SJSA1 (cell line): ENCODE data around the gene UBE2Q2. TPM values are rescaled to one million over a fixed set of nuclear protein-coding genes. Genes with fewer than 3 reads are reported as not detected.
"Not testable (repeated sequence)": the region's sequence is repeated elsewhere in the genome, so short reads cannot be mapped to it uniquely, and the experiment has no call there.

Source experiments
- DNase-seq, 2 experiments: peaks; one replicate each; pipeline ENCODE4 v3.0.0-alpha.2; 2015 to 2020; ENCODE audit warnings: low spot score in 2 of 2, low read depth in 1 of 2
- H3K27ac ChIP-seq: fragments of 250-450 bp; sonication (Bioruptor Pico); 2 replicates; pipeline ENCODE4 v1.5.1; 2020; ENCODE audit warnings: mild to moderate bottlenecking, moderate library complexity
- H3K27me3 ChIP-seq: fragments of 250-450 bp; sonication (Bioruptor Pico); replicated peaks from 2 replicates; pipeline ENCODE4 v1.5.1; 2020; ENCODE audit warnings: mild to moderate bottlenecking, moderate library complexity
- H3K36me3 ChIP-seq: fragments of 250-450 bp; sonication (Bioruptor Pico); 2 replicates; pipeline ENCODE4 v1.5.1; 2020; ENCODE audit warnings: mild to moderate bottlenecking
- H3K4me1 ChIP-seq: fragments of 250-450 bp; sonication (Bioruptor Pico); replicated peaks from 2 replicates; pipeline ENCODE4 v1.6.1; 2021; ENCODE audit warnings: mild to moderate bottlenecking
- H3K4me3 ChIP-seq: fragments of 250-450 bp; sonication (Bioruptor Pico); 2 replicates; pipeline ENCODE4 v1.5.1; 2020; ENCODE audit warnings: mild to moderate bottlenecking
- H3K9me3 ChIP-seq: fragments of 250-450 bp; sonication (Bioruptor Pico); replicated peaks from 2 replicates; pipeline ENCODE4 v1.5.1; 2020; ENCODE audit warnings: mild to moderate bottlenecking
- total RNA-seq: library from RNA; depleted of rRNA; stranded (reverse); fragments of >200 nt; shearing (Covaris generic); gene quantifications from 2 replicates; pipeline ENCODE4 v1.2.3, GENCODE V29; 2014

UBE2Q2 gene
- total RNA-seq, 1 experiment from 2014 or later, result 52.8 TPM

- peaks cover 44% of the 10 kb centered on the region for H3K36me3 ChIP-seq
- no peaks in the 10 kb centered on the region for H3K9me3 ChIP-seq
- H3K4me1 ChIP-seq, result peaks cover 15% of the 10 kb centered on the region
- H3K4me3 ChIP-seq, result peak within 1 kb of the TSS; percentile 90
- no peaks in the 10 kb centered on the region for H3K27me3 ChIP-seq
- H3K27ac ChIP-seq, result peak within 1 kb of the TSS; percentile 43
- peak; percentile 90 to 91 for DNase-seq
These were observed 60.3 kb downstream of the UBE2Q2 start, which contains the start of gene FBXO22 for GRCh38 chr15:75903331-75904239. TSS of gene FBXO22 (plus strand) at chr15:75903878. CDS start at chr15:75903964, 86 bp downstream.

DNA sequence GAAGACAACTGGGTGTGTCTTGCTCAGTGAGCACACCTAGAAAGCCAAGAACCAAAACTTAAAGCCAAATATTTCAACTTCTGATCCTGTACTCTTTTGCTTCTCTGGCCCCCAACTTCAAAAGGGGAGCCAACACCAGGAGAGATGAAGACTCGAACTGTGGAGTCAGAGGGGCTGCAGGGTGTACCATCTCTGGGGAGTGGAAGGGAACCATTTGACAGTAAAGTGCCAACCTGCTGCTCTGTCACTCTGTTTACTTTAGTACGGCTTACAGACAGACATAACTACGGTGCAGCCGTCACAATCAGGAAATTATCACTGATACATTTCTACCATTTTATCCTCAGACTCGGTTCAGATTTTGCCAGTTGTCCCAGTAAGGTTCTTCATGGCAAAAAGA is 62.0 kb downstream of the UBE2Q2 start:
- no peak for DNase-seq
- Histone ChIP-seq H3K9me3 (no peaks in the 10 kb centered on the region), H3K27me3 (no peaks in the 10 kb centered on the region), H3K36me3 (peaks cover 52% of the 10 kb centered on the region), H3K4me3 (no peak overlapping the region), H3K4me1 (peaks cover 15% of the 10 kb centered on the region), H3K27ac (no peak overlapping the region)

DNA sequence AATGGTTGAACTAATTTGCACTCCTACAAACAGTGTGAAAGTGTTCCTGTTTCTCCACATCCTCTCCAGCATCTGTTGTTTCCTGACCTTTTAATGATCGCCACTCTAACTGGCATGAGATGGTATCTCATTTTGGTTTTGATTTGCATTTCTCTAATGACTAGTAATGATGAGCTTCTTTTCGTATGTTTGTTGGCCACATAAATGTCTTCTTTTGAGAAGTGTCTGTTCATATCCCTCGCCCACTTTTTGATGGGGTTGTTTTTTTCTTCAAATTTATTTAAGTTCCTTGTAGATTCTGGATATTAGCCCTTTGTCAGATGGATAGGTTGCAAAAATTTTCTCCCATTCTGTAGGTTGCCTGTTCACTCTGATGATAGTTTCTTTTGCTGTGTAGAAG is 67.1 kb downstream of the UBE2Q2 start:
- H3K36me3 ChIP-seq, result peaks cover 68% of the 10 kb centered on the region
- not testable (repeated sequence) for H3K27me3 ChIP-seq, H3K4me3 ChIP-seq, DNase-seq, H3K4me1 ChIP-seq, H3K27ac ChIP-seq, H3K9me3 ChIP-seq

- DNase-seq, result no peak
- Histone ChIP-seq H3K4me3 (no peak overlapping the region), H3K4me1 (no peaks in the 10 kb centered on the region), H3K27me3 (no peaks in the 10 kb centered on the region), H3K27ac (no peak overlapping the region), H3K36me3 (peaks cover 48% of the 10 kb centered on the region), H3K9me3 (no peaks in the 10 kb centered on the region)
These were observed 73.7 kb downstream of the UBE2Q2 start for GRCh38 chr15:75916978-75917377.

GRCh38 chr15:75918135-75918534 is 74.9 kb downstream of the UBE2Q2 start:
- H3K4me1 ChIP-seq, result no peaks in the 10 kb centered on the region
- no peaks in the 10 kb centered on the region for H3K9me3 ChIP-seq
- DNase-seq, result no peak
- no peak overlapping the region for H3K4me3 ChIP-seq
- no peak overlapping the region for H3K27ac ChIP-seq
- H3K27me3 ChIP-seq, result no peaks in the 10 kb centered on the region
- H3K36me3 ChIP-seq, result peaks cover 46% of the 10 kb centered on the region

- Histone ChIP-seq H3K9me3 (no peaks in the 10 kb centered on the region), H3K4me3 (no peak overlapping the region), H3K36me3 (peaks cover 32% of the 10 kb centered on the region), H3K27me3 (no peaks in the 10 kb centered on the region), H3K4me1 (no peaks in the 10 kb centered on the region), H3K27ac (no peak overlapping the region)
- no peak for DNase-seq
These were observed 76.8 kb downstream of the UBE2Q2 start for GRCh38 chr15:75920079-75920478.

GRCh38 chr15:75921732-75922703 is 78.8 kb downstream of the UBE2Q2 start:
- H3K27ac ChIP-seq, result no peak overlapping the region
- no peaks in the 10 kb centered on the region for H3K4me1 ChIP-seq
- no peaks in the 10 kb centered on the region for H3K9me3 ChIP-seq
- no peak overlapping the region for H3K4me3 ChIP-seq
- H3K27me3 ChIP-seq, result no peaks in the 10 kb centered on the region
- H3K36me3 ChIP-seq, result peaks cover 37% of the 10 kb centered on the region
- DNase-seq, result peak in 1 of 2 experiments; percentile 36

GRCh38 chr15:75923756-75924155 is 80.5 kb downstream of the UBE2Q2 start:
- Histone ChIP-seq H3K27ac (no peak overlapping the region), H3K4me1 (no peaks in the 10 kb centered on the region), H3K36me3 (peaks cover 31% of the 10 kb centered on the region), H3K9me3 (no peaks in the 10 kb centered on the region), H3K27me3 (no peaks in the 10 kb centered on the region), H3K4me3 (no peak overlapping the region)
- no peak for DNase-seq

DNA sequence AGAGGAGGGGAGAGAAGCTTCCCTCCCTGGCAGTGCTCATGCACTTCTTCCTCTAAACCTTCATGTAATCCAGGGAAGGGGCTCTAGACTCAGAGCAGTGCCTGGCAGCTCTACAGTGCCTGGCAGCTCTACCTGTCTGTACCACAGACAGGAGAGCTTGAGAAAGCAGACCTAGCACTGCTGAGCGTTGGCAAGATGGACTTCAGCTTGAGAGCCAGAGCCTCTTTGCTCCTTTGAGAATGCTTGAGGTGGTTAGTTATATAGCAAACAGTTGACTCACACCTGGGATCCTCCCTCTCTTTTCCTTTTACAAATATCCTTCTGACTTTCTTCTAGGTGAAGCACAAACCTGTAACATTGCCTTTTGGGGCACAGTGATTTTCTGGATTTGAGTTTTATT is 81.3 kb downstream of the UBE2Q2 start:
- no peak overlapping the region for H3K4me3 ChIP-seq
- no peak for DNase-seq
- no peaks in the 10 kb centered on the region for H3K9me3 ChIP-seq
- peaks cover 31% of the 10 kb centered on the region for H3K36me3 ChIP-seq
- H3K27ac ChIP-seq, result no peak overlapping the region
- no peaks in the 10 kb centered on the region for H3K4me1 ChIP-seq
- H3K27me3 ChIP-seq, result no peaks in the 10 kb centered on the region

DNA sequence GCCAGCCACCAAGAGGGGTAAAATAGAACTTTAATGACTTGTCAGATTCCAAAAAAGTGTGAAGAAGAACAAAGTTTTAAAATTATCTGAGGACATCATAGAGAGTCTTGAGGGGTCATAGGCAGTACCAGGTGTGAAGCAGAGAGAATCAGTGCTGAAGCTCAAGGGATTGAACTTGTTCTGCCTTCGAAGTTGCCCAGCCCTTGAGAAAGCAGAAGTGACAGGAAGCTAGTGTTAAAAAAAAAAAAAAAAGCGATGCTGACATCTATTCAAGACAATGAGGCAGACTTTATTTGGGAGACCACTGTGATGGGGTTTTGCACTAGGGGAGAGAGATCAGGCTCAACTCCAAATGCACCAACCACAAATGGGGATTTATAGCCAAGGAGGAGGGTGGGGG is 82.2 kb downstream of the UBE2Q2 start:
- no peaks in the 10 kb centered on the region for H3K27me3 ChIP-seq
- peaks cover 39% of the 10 kb centered on the region for H3K36me3 ChIP-seq
- no peaks in the 10 kb centered on the region for H3K9me3 ChIP-seq
- no peaks in the 10 kb centered on the region for H3K4me1 ChIP-seq
- DNase-seq, result no peak
- H3K4me3 ChIP-seq, result no peak overlapping the region
- no peak overlapping the region for H3K27ac ChIP-seq

DNA sequence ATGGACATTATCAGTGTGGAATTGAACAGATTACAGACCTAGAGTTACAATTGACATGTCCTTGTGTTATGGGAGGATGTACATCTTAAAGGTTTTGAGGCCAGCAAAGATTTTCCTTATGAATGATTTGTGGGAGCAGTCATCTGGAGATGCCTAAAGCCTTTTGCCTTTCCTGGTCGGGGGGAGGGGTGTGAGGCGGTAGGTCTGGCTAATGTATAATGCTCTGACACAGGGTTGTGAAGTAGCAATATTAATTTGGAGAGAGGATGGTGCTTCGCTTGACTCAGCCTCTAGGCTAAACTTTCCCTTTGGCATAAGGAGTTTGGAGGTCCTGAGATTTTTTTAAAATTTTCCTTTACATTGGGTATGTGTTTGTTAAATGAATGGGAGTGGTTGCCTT is 83.7 kb downstream of the UBE2Q2 start:
- H3K4me1 ChIP-seq, result no peaks in the 10 kb centered on the region
- H3K36me3 ChIP-seq, result peaks cover 45% of the 10 kb centered on the region
- DNase-seq, result no peak
- no peak overlapping the region for H3K27ac ChIP-seq
- H3K4me3 ChIP-seq, result no peak overlapping the region
- H3K9me3 ChIP-seq, result no peaks in the 10 kb centered on the region
- H3K27me3 ChIP-seq, result no peaks in the 10 kb centered on the region

DNA sequence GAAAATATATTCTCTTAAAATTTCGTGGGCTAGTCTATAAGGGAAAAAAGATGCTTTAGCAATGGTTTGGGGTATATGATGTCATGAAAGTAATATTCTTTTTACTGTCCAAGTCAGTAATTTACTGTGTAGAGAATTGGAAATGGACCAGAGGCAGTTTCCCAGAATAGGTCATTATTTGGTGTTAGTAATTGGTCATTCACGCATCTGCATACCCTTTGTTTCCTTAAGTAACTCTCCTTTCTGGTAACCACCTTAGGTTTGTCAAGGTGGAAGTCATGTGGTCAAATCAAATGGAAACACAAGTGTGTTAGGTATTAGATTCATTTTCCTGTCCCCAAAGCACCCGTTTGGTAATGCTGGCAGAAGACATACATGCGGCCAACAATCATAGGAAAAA is 84.4 kb downstream of the UBE2Q2 start:
- Histone ChIP-seq H3K9me3 (no peaks in the 10 kb centered on the region), H3K4me1 (no peaks in the 10 kb centered on the region), H3K27ac (no peak overlapping the region), H3K36me3 (peaks cover 43% of the 10 kb centered on the region), H3K4me3 (no peak overlapping the region), H3K27me3 (no peaks in the 10 kb centered on the region)
- no peak for DNase-seq

DNA sequence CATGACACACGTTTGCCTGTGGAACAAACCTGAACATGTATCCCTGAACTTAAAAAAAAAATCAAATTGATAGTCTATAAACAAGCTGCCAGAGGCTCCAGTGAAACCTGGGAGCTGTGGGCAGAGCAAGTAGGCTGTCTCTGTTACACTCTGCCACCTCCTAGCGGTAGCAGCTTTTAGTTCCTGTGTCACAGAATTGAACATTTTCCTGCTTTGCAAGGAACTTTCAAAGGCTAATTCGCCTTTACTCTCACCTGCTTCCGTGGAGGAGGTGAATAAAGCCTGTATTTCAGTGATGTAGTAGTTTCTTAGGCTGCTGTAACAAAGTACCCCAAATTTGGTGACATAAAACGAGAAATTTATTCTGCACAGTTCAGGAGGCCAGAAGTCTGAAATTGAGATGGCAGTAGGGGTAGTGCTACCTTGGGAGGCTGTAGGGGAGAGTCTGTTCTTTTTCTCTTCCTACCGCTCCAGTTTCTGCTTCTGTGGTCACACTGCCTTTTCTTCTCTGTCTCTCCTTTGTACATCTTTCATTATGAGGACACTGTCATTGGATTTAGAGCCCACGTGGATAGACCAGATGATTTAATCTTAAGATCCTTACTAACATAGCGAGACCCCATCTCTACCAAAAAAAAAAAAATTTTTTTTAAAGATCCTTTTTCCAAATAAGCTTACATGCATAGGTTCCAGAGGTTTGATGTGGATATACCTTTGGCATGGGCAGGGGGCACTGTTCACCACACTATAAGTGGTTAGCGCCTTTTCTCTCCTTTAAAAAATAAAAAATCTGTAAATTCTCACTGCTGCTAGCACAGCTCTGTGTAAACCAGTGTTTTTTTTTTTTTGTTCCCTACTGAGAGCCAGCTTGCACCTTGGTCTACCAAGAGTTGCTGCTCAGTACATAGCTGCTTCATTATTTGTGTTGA is 85.7 kb downstream of the UBE2Q2 start:
- H3K36me3 ChIP-seq, result peaks cover 53% of the 10 kb centered on the region
- H3K27me3 ChIP-seq, result no peaks in the 10 kb centered on the region
- H3K4me3 ChIP-seq, result no peak overlapping the region
- no peaks in the 10 kb centered on the region for H3K9me3 ChIP-seq
- no peak overlapping the region for H3K27ac ChIP-seq
- no peaks in the 10 kb centered on the region for H3K4me1 ChIP-seq
- DNase-seq, result no peak
